ENCODE data around the gene MRPL44. TPM values are rescaled to one million over a fixed set of nuclear protein-coding genes. Genes with fewer than 3 reads are reported as not detected.

The MRPL44 gene
- polyA plus RNA-seq, 1 experiment = 12.8 TPM

- no peak for DNase-seq (ENCODE audit: low read depth)
- H3K4me3 ChIP-seq (ENCODE audit: low read depth, low read length) = no peak overlapping the region
- CTCF ChIA-PET = interaction anchor here (1.0 to 5.8 kb wide), 4 partner anchors 9 to 305 kb away, joined by 3 to 41 read pairs (median 20); no protein-coding TSS in a partner anchor
- H3K27me3 ChIP-seq (ENCODE audit: control insufficient read depth, insufficient read depth, low read length) = no peaks in the 10 kb centered on the region
- H3K36me3 ChIP-seq (ENCODE audit: control insufficient read depth, insufficient read depth, low read length) = peaks cover 24% of the 10 kb centered on the region
- TF ChIP-seq CTCF (IDR thresholded peaks at IDR 0.05; ENCODE audit: insufficient read depth, low read depth, low read length) = no peak
- POLR2A ChIA-PET = no interaction called here
These were observed 22.6 kb downstream of the MRPL44 start for GRCh38 chr2:223979730-223980396.

- H3K36me3 ChIP-seq (ENCODE audit: control insufficient read depth, insufficient read depth, low read length) = peaks cover 25% of the 10 kb centered on the region
- ChIA-PET POLR2A (no interaction called here), CTCF (interaction anchor here (1.0 to 5.8 kb wide), 4 partner anchors 10 to 304 kb away, joined by 3 to 41 read pairs (median 20); no protein-coding TSS in a partner anchor)
- DNase-seq (ENCODE audit: low read depth) = no peak
- no peak for TF ChIP-seq CTCF (IDR thresholded peaks at IDR 0.05; ENCODE audit: insufficient read depth, low read depth, low read length)
- H3K4me3 ChIP-seq (ENCODE audit: low read depth, low read length) = no peak overlapping the region
- no peaks in the 10 kb centered on the region for H3K27me3 ChIP-seq (ENCODE audit: control insufficient read depth, insufficient read depth, low read length)
These were observed 23.1 kb downstream of the MRPL44 start for GRCh38 chr2:223980397-223980735.

GRCh38 chr2:223980803-223981202 is 23.5 kb downstream of the MRPL44 start:
- TF ChIP-seq CTCF (IDR thresholded peaks at IDR 0.05; ENCODE audit: insufficient read depth, low read depth, low read length) = no peak
- DNase-seq (ENCODE audit: low read depth) = no peak
- no peaks in the 10 kb centered on the region for H3K27me3 ChIP-seq (ENCODE audit: control insufficient read depth, insufficient read depth, low read length)
- CTCF ChIA-PET = interaction anchor here (1.0 to 5.8 kb wide), 6 partner anchors 10 to 304 kb away, joined by 3 to 41 read pairs (median 5); no protein-coding TSS in a partner anchor
- peaks cover 26% of the 10 kb centered on the region for H3K36me3 ChIP-seq (ENCODE audit: control insufficient read depth, insufficient read depth, low read length)
- POLR2A ChIA-PET = no interaction called here
- H3K4me3 ChIP-seq (ENCODE audit: low read depth, low read length) = no peak overlapping the region

GRCh38 chr2:223981241-223981640 is 24.0 kb downstream of the MRPL44 start:
- Histone ChIP-seq H3K27me3 (ENCODE audit: control insufficient read depth, insufficient read depth, low read length) (no peaks in the 10 kb centered on the region), H3K4me3 (ENCODE audit: low read depth, low read length) (no peak overlapping the region), H3K36me3 (ENCODE audit: control insufficient read depth, insufficient read depth, low read length) (peaks cover 30% of the 10 kb centered on the region)
- TF ChIP-seq CTCF (IDR thresholded peaks at IDR 0.05; ENCODE audit: insufficient read depth, low read depth, low read length) = no peak
- POLR2A ChIA-PET = no interaction called here
- CTCF ChIA-PET = interaction anchor here (1.0 to 5.8 kb wide), 5 partner anchors 11 to 303 kb away, joined by 3 to 41 read pairs (median 5); no protein-coding TSS in a partner anchor
- DNase-seq (ENCODE audit: low read depth) = no peak

- POLR2A ChIA-PET = no interaction called here
These were observed 32.1 kb downstream of the MRPL44 start for GRCh38 chr2:223989206-223989855.

More at GRCh38 chr2:223989206-223989855, 32.1 kb downstream of the MRPL44 start:
- TF ChIP-seq CTCF (IDR thresholded peaks at IDR 0.05; ENCODE audit: insufficient read depth, low read depth, low read length) = no peak
- no peak for DNase-seq (ENCODE audit: low read depth)
- H3K36me3 ChIP-seq (ENCODE audit: control insufficient read depth, insufficient read depth, low read length) = peaks cover 27% of the 10 kb centered on the region
- CTCF ChIA-PET = interaction anchor here (1.9 to 9.3 kb wide), 2 partner anchors 19 to 295 kb away, joined by 5 to 89 read pairs; no protein-coding TSS in a partner anchor
- H3K4me3 ChIP-seq (ENCODE audit: low read depth, low read length) = no peak overlapping the region
- no peaks in the 10 kb centered on the region for H3K27me3 ChIP-seq (ENCODE audit: control insufficient read depth, insufficient read depth, low read length)

Measured in BJ (cell line).